GM03348 (cell line): Measurements from ENCODE around the gene EPAS1.

ENCODE experiments used
- DNase-seq: peaks from one replicate; pipeline ENCODE4 v3.0.0; 2012; ENCODE audit warnings: low spot score

EPAS1 gene

GRCh38 chr2:46323730-46324129 lies 26.5 kb downstream of the EPAS1 start:
- DNase-seq, result no peak

DNA sequence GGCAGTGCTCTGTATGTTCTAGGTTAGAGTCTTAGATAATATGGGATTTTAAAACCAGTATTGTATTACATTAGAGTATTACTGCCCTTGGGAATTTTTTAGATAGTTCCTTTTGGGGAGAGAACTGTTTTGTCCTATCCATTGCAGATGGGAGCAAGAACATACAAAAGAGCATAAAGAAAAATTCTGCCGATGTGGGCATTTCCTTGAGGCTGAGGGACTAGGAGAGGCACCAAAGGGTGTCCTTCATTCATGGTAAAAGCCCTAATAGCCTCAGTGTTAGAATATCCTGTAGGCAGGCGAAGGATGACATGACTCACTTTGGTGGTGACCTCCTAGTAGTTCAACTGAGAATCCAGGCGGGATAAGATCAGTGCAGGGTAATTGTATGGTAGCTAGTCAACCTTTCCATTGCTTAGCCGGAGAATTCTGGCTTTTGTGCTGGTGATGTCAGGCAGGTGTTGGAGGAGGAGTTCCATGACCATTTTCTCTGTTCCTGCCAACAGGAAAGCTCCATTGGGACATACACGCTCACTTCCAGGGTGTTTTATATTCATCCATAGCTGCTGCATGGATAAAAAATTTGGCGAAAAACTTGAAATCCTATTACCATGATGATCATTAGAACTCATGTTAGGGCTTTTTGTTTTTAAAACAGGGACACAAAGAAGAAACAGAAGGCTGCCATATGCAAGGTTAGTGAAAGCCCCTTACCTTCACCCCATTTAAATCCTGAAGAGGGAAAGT lies 28.1 kb downstream of the EPAS1 start:
- DNase-seq, result no peak

- DNase-seq, result peak; percentile 30
These were observed 29.2 kb downstream of the EPAS1 start for GRCh38 chr2:46326231-46326980.

DNA sequence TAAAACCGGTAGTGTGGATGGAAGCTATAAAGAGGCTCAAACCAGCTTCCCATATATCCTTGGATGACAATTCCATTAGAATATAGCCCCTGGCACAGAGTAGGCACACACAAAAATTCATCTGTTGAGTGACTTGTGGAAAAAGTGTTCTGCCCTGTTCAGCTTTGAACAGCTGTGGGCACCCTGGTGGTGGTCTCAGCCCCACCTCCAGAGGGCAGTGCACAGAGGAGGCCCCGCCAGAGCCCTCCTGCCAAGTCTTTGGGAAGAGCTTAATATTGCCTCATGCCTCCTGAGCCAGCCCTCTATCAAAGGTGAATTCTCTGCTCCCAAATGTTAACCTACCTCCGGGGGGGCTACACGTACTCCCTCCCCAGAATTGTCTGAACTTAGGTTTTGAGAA lies 30.4 kb downstream of the EPAS1 start:
- no peak for DNase-seq

- DNase-seq, result no peak
These were observed 31.1 kb downstream of the EPAS1 start for GRCh38 chr2:46328291-46328690.

- DNase-seq, result no peak
These were observed 31.6 kb downstream of the EPAS1 start for GRCh38 chr2:46328829-46329228.

DNA sequence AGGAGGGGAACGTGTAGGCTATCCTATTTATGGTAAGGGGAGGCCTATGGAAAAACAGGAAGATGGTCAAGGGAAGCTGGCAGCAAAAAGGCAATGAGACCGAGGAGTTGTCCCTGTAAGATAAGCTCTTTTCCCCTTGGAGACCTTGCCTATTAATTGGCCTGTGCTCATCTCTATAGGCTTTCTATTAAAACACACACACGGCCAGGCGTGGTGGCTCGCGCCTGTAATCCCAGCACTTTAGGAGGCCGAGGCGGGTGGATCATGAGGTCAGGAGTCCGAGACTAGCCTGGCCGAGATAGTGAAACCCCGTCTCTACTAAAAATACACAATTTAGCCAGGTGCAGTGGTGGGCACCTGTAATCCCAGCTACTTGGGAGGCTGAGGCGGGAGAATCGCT lies 32.1 kb downstream of the EPAS1 start:
- DNase-seq, result no peak

- DNase-seq, result peak; percentile 77
These were observed 32.9 kb downstream of the EPAS1 start for GRCh38 chr2:46329803-46330775.

DNA sequence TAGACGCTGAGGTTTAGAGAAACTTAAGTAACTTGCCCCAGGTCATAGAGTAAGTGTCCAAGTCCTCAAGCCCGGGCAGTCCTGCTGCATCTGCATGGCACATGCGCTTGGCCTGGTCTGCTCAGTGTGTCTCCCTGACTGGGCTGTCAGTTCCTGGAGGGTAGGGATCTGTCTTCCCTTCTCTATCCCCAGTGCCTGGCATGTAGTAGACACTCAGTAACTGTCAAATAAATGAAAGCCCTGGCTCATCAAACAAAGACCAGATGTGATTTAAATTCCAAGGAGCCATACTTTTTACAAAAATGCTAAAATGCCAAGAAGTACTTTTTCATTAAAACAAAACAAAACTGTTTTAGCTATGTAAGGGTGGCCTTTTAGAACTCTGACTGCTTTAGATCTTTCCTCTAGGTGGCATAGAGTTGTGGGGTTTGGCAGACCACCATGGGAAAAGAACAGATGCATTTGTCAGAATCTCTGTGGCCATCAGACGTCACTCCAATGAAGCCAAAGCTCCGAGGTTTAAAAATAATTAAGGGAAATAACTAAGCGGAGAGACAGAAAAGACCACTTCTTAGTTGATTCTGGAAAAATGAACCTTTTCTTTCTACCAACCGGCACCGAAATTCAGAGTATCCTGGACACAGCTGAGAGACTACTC lies 34.0 kb downstream of the EPAS1 start:
- DNase-seq, result peak; percentile 41

DNA sequence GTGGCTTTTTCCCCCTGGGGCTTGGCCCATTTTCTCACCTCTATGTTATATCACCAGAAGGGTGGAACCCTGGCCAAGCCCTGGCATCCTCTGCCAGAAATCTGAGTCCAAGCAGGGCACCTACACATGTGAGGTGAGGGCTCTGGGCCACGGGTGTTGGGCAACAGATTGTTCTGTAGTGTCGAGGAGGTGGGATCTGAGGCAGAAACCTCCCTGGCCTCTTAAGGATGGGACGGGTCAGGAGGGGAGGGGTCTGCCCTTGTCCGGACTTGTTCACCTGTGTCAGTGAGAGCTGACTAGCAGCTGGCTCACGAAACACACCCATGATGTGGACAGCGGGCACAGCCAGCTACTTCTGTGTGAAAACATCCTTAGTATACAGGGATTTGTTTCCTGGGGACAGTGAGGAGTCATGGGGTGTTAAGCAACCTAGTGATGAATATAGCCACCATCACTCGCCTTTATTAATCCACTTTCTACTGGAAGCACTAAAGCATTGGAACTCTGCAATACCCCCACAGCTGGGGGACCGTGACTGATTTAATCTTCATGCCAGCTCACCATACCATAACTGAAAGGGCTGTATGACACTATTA lies 35.6 kb downstream of the EPAS1 start:
- DNase-seq, result peak; percentile 29

DNA sequence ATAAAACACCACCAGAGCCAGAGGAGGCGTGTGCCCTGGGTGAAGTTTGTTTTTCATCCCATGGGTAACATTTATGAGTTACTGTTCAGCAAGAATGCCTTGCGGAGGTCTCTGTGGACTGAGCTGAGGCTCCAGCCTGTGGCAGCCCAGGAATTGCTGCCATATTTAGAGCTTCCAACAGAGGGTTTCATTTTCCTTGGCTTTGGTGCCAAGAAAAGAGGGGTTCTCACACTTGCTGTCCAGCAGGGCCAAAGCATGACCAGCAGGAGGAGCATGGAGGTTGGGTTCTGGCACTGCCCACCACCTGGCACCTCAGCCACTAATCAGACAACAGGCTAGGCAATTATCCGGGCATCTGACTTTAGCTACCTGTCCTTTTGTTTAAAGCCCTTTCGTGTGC lies 36.7 kb downstream of the EPAS1 start:
- DNase-seq, result no peak

- peak; percentile 83 for DNase-seq
These were observed 37.4 kb downstream of the EPAS1 start for GRCh38 chr2:46334389-46335271.

- peak; percentile 62 for DNase-seq
These were observed 38.4 kb downstream of the EPAS1 start for GRCh38 chr2:46335391-46336282.

DNA sequence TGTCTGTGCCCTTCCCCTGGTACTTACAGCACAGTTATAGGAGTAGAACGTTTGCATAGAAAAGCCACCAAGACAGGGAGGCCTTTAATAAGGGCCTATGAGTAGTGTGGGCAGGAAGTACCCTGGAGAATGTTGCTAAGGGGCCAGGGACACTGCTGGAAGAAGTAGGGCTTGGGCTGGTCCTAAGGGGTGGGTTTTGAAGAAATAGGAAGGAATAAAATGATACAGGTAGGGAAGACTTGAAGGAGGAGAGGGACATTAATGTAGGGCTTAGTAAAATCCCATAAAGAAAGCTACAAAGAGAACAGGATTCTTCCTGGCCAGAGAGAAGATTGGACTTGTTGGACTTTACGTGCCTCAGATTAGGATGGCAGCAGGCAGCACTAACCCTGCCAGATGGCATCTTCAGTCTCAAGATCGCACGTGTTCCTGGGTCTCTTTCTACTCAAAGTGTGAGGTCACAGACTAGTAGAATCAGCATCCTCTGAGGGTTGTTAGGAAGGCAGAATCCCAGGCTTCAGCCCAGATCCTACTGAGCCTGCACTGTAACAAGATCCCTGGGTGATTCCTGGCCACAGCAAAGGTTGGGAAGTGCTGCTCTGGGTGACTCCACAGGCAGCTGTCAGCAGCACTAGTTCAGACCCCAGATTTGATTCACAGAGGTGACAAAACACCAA lies 39.2 kb downstream of the EPAS1 start:
- DNase-seq, result peak; percentile 52

DNA sequence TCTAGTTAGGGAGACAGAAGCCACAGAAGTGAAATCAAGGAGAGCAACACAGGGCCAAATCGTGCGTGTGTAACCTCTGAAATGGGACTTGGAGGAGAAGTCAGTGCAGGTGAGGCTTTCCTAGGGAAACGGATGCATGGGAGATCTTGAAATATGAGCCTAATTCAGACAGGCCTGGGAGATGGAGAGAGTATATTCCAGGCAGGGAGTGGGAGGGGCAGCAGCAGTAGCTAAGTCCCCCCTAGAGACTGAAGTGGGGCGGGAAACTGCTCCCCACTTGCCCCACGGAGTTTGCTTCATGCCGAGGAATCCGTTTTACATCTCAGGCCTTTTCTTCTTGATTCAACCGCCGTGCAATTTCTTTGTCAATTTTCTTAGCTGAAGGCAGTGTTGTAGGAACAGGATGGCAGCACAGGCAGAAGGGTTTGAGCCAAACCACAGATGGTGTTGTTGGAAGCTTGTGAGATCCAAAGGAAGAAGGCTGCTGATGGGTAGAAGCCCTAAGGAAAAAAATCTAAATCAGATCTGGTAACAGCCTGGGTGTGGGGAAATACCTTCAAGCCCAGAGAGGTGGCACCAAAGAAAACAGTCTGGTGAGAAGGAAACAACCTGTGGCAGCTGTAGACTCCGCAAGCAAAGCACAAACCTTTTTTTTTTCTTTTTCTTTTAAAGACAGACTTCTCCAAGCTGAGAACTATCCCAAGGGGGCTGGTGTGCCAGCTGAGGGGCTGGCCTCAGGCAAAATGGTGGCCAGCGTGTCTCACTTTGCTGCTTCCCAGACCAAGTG lies 40.2 kb downstream of the EPAS1 start:
- DNase-seq, result peak; percentile 25

DNA sequence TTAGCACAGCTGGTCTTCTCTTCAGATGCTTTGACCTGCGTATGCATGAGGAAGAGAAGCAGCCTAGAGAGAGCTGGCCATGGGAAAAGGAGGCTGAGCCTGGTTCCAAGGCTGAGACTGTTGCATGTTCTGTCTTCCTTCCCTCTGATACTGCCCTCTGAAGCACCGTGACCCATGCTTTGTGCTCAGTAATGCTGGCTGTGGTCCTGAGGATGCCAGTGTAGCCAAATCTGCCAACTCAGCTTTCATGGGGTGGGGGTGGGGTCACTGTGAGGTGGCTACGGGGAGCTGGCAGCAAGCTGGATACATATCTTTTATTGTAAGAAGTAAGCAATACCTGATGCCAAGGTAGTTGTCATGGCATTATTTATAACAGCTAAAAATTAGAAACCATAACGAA lies 41.5 kb downstream of the EPAS1 start:
- DNase-seq, result no peak

GRCh38 chr2:46339200-46339599 lies 42.0 kb downstream of the EPAS1 start:
- no peak for DNase-seq
